Measurements from ENCODE around the gene PAM.

- TF ChIP-seq, protein P1, sequence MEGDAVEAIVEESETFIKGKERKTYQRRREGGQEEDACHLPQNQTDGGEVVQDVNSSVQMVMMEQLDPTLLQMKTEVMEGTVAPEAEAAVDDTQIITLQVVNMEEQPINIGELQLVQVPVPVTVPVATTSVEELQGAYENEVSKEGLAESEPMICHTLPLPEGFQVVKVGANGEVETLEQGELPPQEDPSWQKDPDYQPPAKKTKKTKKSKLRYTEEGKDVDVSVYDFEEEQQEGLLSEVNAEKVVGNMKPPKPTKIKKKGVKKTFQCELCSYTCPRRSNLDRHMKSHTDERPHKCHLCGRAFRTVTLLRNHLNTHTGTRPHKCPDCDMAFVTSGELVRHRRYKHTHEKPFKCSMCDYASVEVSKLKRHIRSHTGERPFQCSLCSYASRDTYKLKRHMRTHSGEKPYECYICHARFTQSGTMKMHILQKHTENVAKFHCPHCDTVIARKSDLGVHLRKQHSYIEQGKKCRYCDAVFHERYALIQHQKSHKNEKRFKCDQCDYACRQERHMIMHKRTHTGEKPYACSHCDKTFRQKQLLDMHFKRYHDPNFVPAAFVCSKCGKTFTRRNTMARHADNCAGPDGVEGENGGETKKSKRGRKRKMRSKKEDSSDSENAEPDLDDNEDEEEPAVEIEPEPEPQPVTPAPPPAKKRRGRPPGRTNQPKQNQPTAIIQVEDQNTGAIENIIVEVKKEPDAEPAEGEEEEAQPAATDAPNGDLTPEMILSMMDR (IDR thresholded peaks at IDR 0.05; ENCODE audit: poor library complexity, severe bottlenecking) = no peak
- no peak for TF ChIP-seq RAD21 (conservative IDR thresholded peaks at IDR 0.05)
Observed at GRCh38 chr5:102759700-102760099, 4.6 kb downstream of the PAM start.

Measured in neural cell (in vitro differentiated cells).